Peyer's patch (tissue), 4 donors: ENCODE data around the gene AIDA.

Experiments used
- POLR2A ChIP-seq, 2 donors: fragments of 450-650 bp; IDR thresholded peaks; one replicate each; pipeline ENCODE4 v1.5.1; 2017; ENCODE audit warnings: antibody characterized with exemption in 2 of 2, mild to moderate bottlenecking in 2 of 2, moderate library complexity in 2 of 2
- TF ChIP-seq, protein P1 (sequence below), 6 experiments: fragments of 450-650 bp in 4 of 6; fragments of 200-600 bp in 2 of 6; sonication (generic) in 1 of 6; IDR thresholded peaks; one replicate each; pipeline ENCODE4 v1.5.1; 2017 to 2019; ENCODE audit warnings: antibody characterized with exemption in 6 of 6, mild to moderate bottlenecking in 3 of 6, moderate library complexity in 1 of 6

DNA sequence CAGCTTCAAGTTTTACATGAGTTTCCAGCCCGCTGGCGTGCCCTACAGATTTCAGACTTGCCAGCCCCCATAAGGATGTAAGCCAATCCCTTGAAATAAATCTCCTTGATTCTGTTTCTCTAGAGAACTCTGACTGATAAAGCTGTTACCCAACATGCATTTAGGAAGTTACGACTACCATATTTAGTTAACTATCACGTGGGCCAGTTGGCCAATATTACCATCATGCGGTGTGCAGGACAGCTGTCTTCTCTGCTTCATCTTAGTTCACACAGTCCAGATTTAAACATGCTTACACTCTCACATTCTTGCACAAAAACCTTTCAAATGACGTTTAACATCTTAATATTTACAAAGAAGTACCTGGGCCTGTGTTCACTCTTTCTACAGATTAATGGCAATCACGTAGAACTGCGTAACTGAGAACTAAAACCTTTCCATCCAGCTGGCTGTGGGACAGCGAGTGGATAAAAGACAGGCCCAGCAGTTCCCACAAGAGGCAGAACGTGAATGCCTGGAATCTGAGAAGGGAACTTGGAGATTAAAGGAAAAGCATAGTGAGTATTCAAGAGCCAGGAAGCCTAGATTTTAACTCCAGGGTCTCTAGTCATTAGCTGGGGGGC lies 45.5 kb upstream of the AIDA start:
- TF ChIP-seq, protein P1, sequence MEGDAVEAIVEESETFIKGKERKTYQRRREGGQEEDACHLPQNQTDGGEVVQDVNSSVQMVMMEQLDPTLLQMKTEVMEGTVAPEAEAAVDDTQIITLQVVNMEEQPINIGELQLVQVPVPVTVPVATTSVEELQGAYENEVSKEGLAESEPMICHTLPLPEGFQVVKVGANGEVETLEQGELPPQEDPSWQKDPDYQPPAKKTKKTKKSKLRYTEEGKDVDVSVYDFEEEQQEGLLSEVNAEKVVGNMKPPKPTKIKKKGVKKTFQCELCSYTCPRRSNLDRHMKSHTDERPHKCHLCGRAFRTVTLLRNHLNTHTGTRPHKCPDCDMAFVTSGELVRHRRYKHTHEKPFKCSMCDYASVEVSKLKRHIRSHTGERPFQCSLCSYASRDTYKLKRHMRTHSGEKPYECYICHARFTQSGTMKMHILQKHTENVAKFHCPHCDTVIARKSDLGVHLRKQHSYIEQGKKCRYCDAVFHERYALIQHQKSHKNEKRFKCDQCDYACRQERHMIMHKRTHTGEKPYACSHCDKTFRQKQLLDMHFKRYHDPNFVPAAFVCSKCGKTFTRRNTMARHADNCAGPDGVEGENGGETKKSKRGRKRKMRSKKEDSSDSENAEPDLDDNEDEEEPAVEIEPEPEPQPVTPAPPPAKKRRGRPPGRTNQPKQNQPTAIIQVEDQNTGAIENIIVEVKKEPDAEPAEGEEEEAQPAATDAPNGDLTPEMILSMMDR (IDR thresholded peaks at IDR 0.05), result no peak
- TF ChIP-seq POLR2A (IDR thresholded peaks at IDR 0.05), result no peak
